H9 (cell line): ENCODE results near the gene LMX1B. TPM values are rescaled to one million over a fixed set of nuclear protein-coding genes. Genes with fewer than 3 reads are reported as not detected.

Experiments used
- DNase-seq: peaks from one replicate; pipeline ENCODE4 v3.0.0-alpha.2; 2017
- H2AFZ ChIP-seq: one replicate; pipeline ENCODE4 v1.6.1; 2013; ENCODE audit warnings: mild to moderate bottlenecking, low read length, control low read depth, moderate library complexity
- H2AK5ac ChIP-seq: 2 replicates; pipeline ENCODE4 v1.6.1; 2013; ENCODE audit warnings: low read length, control low read depth, mixed read lengths; ENCODE audit not compliant: insufficient read length
- H2BK120ac ChIP-seq: one replicate; pipeline ENCODE4 v1.6.1; 2013; ENCODE audit warnings: low read depth, mild to moderate bottlenecking, low read length, control low read depth, inconsistent platforms; ENCODE audit not compliant: poor library complexity, severe bottlenecking
- H2BK12ac ChIP-seq: 2 replicates; pipeline ENCODE4 v1.6.1; 2013; ENCODE audit warnings: low read length, control low read depth, mixed read lengths, low read depth; ENCODE audit not compliant: insufficient read length
- H2BK15ac ChIP-seq: 2 replicates; pipeline ENCODE4 v1.6.1; 2013; ENCODE audit warnings: low read depth, low read length, control low read depth
- H2BK20ac ChIP-seq: one replicate; pipeline ENCODE4 v1.6.1; 2013; ENCODE audit warnings: low read depth, mild to moderate bottlenecking, low read length, control low read depth, inconsistent platforms; ENCODE audit not compliant: poor library complexity, severe bottlenecking
- H2BK5ac ChIP-seq: 2 replicates; pipeline ENCODE4 v1.6.1; 2013; ENCODE audit warnings: low read length, control low read depth, mixed read lengths; ENCODE audit not compliant: insufficient read length
- H3K14ac ChIP-seq: 2 replicates; pipeline ENCODE4 v1.6.1; 2013; ENCODE audit warnings: low read length, control low read depth; ENCODE audit not compliant: insufficient read depth
- H3K18ac ChIP-seq: 2 replicates; pipeline ENCODE4 v1.6.1; 2013; ENCODE audit warnings: low read depth, mild to moderate bottlenecking, mixed read lengths, low read length, control low read depth; ENCODE audit not compliant: insufficient read length
- H3K23ac ChIP-seq: 2 replicates; pipeline ENCODE4 v1.6.1; 2013; ENCODE audit warnings: low read length, control low read depth, mixed read lengths, low read depth; ENCODE audit not compliant: insufficient read length
- H3K23me2 ChIP-seq: 2 replicates; pipeline ENCODE4 v1.6.1; 2013; ENCODE audit warnings: low read depth, mild to moderate bottlenecking, mixed read lengths, low read length, control low read depth; ENCODE audit not compliant: insufficient read length, poor library complexity, severe bottlenecking
- H3K27ac ChIP-seq: 2 replicates; pipeline ENCODE4 v1.5.1; 2013; ENCODE audit warnings: low read length, control low read depth, mixed read lengths, low read depth; ENCODE audit not compliant: insufficient read length
- H3K27me3 ChIP-seq: 2 replicates; pipeline ENCODE4 v1.6.1; 2013; ENCODE audit warnings: low read length, control low read depth, inconsistent platforms; ENCODE audit not compliant: insufficient read depth
- H3K4ac ChIP-seq: 2 replicates; pipeline ENCODE4 v1.6.1; 2013; ENCODE audit warnings: low read depth, mild to moderate bottlenecking, control low read depth, inconsistent platforms, low read length, moderate library complexity
- H3K4me1 ChIP-seq: 2 replicates; pipeline ENCODE4 v1.6.1; 2013; ENCODE audit warnings: low read length, control low read depth, inconsistent platforms; ENCODE audit not compliant: insufficient read depth
- H3K4me2 ChIP-seq: 2 replicates; pipeline ENCODE4 v1.6.1; 2013; ENCODE audit warnings: low read length, control low read depth, mixed read lengths; ENCODE audit not compliant: insufficient read length, insufficient read depth
- H3K56ac ChIP-seq: 2 replicates; pipeline ENCODE4 v1.6.1; 2013; ENCODE audit warnings: low read depth, mild to moderate bottlenecking, mixed read lengths, low read length, control low read depth; ENCODE audit not compliant: insufficient read length
- H3K79me1 ChIP-seq: 2 replicates; pipeline ENCODE4 v1.6.1; 2013; ENCODE audit warnings: low read depth, mild to moderate bottlenecking, moderate library complexity, low read length, control low read depth, inconsistent platforms; ENCODE audit not compliant: insufficient read depth, poor library complexity, severe bottlenecking
- H3K79me2 ChIP-seq: 2 replicates; pipeline ENCODE4 v1.6.1; 2013; ENCODE audit warnings: low read length, control low read depth, inconsistent platforms; ENCODE audit not compliant: insufficient read depth
- H3K9ac ChIP-seq: 2 replicates; pipeline ENCODE4 v1.6.1; 2013; ENCODE audit warnings: low read length, control low read depth, mixed read lengths; ENCODE audit not compliant: insufficient read length; ENCODE audit errors: extremely low read depth
- H3K9me3 ChIP-seq: one replicate; pipeline ENCODE4 v1.6.1; 2013; ENCODE audit warnings: low read depth, low read length, inconsistent platforms; ENCODE audit not compliant: control insufficient read depth
- H3T11ph ChIP-seq: one replicate; pipeline ENCODE4 v1.6.1; 2013; ENCODE audit warnings: mild to moderate bottlenecking, low read length, control low read depth, inconsistent platforms
- H4K20me1 ChIP-seq: one replicate; pipeline ENCODE4 v1.6.1; 2013; ENCODE audit not compliant: control insufficient read depth, insufficient read length, insufficient read depth
- H4K5ac ChIP-seq: 2 replicates; pipeline ENCODE4 v1.6.1; 2013; ENCODE audit warnings: low read depth, mild to moderate bottlenecking, mixed read lengths, low read length, control low read depth; ENCODE audit not compliant: insufficient read length
- H4K8ac ChIP-seq: replicated peaks from 2 replicates; pipeline ENCODE4 v1.6.1; 2013; ENCODE audit warnings: low read length, control low read depth, mixed read lengths, low read depth; ENCODE audit not compliant: insufficient read length
- H4K91ac ChIP-seq: 2 replicates; pipeline ENCODE4 v1.6.1; 2013; ENCODE audit warnings: low read depth, mild to moderate bottlenecking, moderate library complexity, mixed read lengths, low read length, control low read depth; ENCODE audit not compliant: insufficient read length
- H3K27ac Mint-ChIP-seq, 3 experiments: 2 replicates in 2 of 3; 3 replicates in 1 of 3; pipeline ENCODE4 v1.8.0; 2020 to 2021; ENCODE audit warnings: mixed read lengths in 3 of 3, mild to moderate bottlenecking in 1 of 3, moderate library complexity in 1 of 3
- H3K27me3 Mint-ChIP-seq: 2 replicates; pipeline ENCODE4 v1.8.0; 2021; ENCODE audit warnings: low read depth, mild to moderate bottlenecking, moderate library complexity, mixed read lengths
- H3K36me3 Mint-ChIP-seq, 3 experiments: 2 replicates in 2 of 3; 3 replicates in 1 of 3; pipeline ENCODE4 v1.8.0; 2020 to 2021; ENCODE audit warnings: low read depth in 3 of 3, mixed read lengths in 3 of 3; ENCODE audit not compliant: insufficient read depth in 1 of 3
- H3K4me1 Mint-ChIP-seq, 2 experiments: 2 replicates each; pipeline ENCODE4 v1.8.0; 2020; ENCODE audit warnings: mixed read lengths in 2 of 2
- H3K4me3 Mint-ChIP-seq, 2 experiments: 2 replicates in 1 of 2; 3 replicates in 1 of 2; pipeline ENCODE4 v1.8.0; 2020 to 2021; ENCODE audit warnings: mild to moderate bottlenecking in 2 of 2, mixed read lengths in 2 of 2, moderate library complexity in 1 of 2
- H3K9me3 Mint-ChIP-seq, 2 experiments: 2 replicates in 1 of 2; 3 replicates in 1 of 2; pipeline ENCODE4 v1.8.0; 2020; ENCODE audit warnings: mild to moderate bottlenecking in 2 of 2, mixed read lengths in 2 of 2, moderate library complexity in 1 of 2
- WGBS: extraction: QIAGEN DNeasy Blood & Tissue Kit; methylation state at CpG from one replicate; pipeline ENCODE4 v1.1.7; 2013; ENCODE audit warnings: missing lambda C conversion rate, low lambda C conversion rate, mixed read lengths; ENCODE audit not compliant: insufficient read length; ENCODE audit errors: extremely low coverage; 5-methylcytosine and 5-hydroxymethylcytosine counted together
- total RNA-seq: library from RNA; stranded (reverse); gene quantifications from 2 replicates; pipeline ENCODE4 v1.2.1, GENCODE V29; 2021
- TF ChIP-seq, protein P1 (sequence below): fragments of 200-600 bp; sonication (generic); conservative IDR thresholded peaks from 3 replicates; pipeline ENCODE4 v1.8.0; 2021; ENCODE audit warnings: antibody characterized with exemption, mild to moderate bottlenecking

Gene LMX1B
- total RNA-seq, 1 experiment from 2014 or later = 0.85 TPM

DNA sequence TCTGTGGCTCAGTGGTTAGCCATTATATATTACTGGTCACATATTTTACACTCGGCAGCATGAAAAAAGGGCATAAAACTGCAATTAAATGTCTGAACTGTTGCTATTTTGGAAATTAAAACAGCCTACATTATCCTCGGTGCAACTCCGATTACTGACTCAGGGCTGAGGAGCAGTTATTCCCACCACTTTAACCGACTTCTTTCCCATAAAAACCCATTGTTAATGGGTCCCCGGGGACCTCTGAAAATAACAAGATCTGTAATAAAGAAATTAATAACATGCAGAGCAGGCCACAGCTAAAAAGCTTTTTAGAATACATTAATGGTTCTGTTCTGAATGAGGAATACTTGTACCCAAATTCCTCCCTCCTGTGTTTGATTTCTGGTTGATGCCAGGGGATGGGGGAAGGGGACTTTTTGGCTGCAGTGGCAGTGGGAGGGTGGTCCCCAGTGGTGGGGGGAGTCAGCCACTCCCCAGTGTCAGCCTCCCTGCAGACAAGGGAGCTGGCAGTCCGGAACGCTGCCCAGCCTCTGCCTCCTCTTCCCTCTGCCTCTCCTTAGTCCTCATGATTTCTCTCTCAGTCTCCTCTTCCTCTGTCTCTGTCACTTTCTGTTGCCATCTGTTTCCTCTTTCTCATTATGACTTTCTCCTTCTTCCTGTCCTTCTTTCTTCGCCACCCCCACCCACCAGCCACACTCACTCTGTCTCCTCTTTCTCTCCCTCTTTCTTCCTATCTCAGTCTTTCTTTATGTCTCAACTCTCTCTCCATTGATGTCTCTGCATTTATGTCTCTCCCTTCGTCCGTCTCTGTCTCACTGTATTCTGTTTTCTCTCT, 132.1 kb downstream of the LMX1B start:
- no peaks in the 10 kb centered on the region for H4K20me1 ChIP-seq
- H3K56ac ChIP-seq = no peak overlapping the region
- no peak overlapping the region for H3K4ac ChIP-seq
- Mint-ChIP-seq H3K4me3 (no peak overlapping the region), H3K36me3 (no peaks in the 10 kb centered on the region), H3K9me3 (no peaks in the 10 kb centered on the region), H3K27ac (no peak overlapping the region), H3K4me1 (peaks cover 4 to 9% of the 10 kb centered on the region in 2 experiments), H3K27me3 (peaks cover 67% of the 10 kb centered on the region)
- no peaks in the 10 kb centered on the region for H3K79me1 ChIP-seq
- H4K8ac ChIP-seq = no peak overlapping the region
- H3K18ac ChIP-seq = no peak overlapping the region
- DNase-seq = no peak
- H3K4me1 ChIP-seq = no peaks in the 10 kb centered on the region
- no peak overlapping the region for H4K5ac ChIP-seq
- H2AK5ac ChIP-seq = no peak overlapping the region
- no peak overlapping the region for H2BK120ac ChIP-seq
- WGBS = no CpG with 5 or more reads among the region's 10 CpGs
- H3K14ac ChIP-seq = no peak overlapping the region
- TF ChIP-seq, protein P1, sequence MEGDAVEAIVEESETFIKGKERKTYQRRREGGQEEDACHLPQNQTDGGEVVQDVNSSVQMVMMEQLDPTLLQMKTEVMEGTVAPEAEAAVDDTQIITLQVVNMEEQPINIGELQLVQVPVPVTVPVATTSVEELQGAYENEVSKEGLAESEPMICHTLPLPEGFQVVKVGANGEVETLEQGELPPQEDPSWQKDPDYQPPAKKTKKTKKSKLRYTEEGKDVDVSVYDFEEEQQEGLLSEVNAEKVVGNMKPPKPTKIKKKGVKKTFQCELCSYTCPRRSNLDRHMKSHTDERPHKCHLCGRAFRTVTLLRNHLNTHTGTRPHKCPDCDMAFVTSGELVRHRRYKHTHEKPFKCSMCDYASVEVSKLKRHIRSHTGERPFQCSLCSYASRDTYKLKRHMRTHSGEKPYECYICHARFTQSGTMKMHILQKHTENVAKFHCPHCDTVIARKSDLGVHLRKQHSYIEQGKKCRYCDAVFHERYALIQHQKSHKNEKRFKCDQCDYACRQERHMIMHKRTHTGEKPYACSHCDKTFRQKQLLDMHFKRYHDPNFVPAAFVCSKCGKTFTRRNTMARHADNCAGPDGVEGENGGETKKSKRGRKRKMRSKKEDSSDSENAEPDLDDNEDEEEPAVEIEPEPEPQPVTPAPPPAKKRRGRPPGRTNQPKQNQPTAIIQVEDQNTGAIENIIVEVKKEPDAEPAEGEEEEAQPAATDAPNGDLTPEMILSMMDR = no peak
- no peak overlapping the region for H3K23ac ChIP-seq
- H3T11ph ChIP-seq = no peak overlapping the region
- no peaks in the 10 kb centered on the region for H3K27me3 ChIP-seq
- H3K9me3 ChIP-seq = no peaks in the 10 kb centered on the region
- H3K27ac ChIP-seq = no peak overlapping the region
- H2BK20ac ChIP-seq = no peak overlapping the region
- H2BK15ac ChIP-seq = no peak overlapping the region
- no peak overlapping the region for H4K91ac ChIP-seq
- H3K79me2 ChIP-seq = no peaks in the 10 kb centered on the region
- H3K4me2 ChIP-seq = no peak overlapping the region
- H3K9ac ChIP-seq = no peak overlapping the region
- H2BK12ac ChIP-seq = no peak overlapping the region
- H3K23me2 ChIP-seq = no peaks in the 10 kb centered on the region
- H2AFZ ChIP-seq = no peak overlapping the region
- no peak overlapping the region for H2BK5ac ChIP-seq

Other genes with a start within 250 kb of the LMX1B start
- 15.7 and 21.9 TPM in 2 replicates for gene ZBTB43, start 191.1 kb downstream of the LMX1B start, total RNA-seq
- gene ZBTB34, start 246.7 kb downstream of the LMX1B start, total RNA-seq = 15.6 and 15.8 TPM in 2 replicates